ENCODE measurements around the gene NOL3. TPM values are rescaled to one million over a fixed set of nuclear protein-coding genes. Genes with fewer than 3 reads are reported as not detected.

The NOL3 gene
- total and polyA plus RNA-seq, 2 of the 13 experiments (the other 11 are each of a cell fraction or from before 2014, with no cell fraction given): 5.7 to 20.5 TPM

- TF ChIP-seq, protein P1, sequence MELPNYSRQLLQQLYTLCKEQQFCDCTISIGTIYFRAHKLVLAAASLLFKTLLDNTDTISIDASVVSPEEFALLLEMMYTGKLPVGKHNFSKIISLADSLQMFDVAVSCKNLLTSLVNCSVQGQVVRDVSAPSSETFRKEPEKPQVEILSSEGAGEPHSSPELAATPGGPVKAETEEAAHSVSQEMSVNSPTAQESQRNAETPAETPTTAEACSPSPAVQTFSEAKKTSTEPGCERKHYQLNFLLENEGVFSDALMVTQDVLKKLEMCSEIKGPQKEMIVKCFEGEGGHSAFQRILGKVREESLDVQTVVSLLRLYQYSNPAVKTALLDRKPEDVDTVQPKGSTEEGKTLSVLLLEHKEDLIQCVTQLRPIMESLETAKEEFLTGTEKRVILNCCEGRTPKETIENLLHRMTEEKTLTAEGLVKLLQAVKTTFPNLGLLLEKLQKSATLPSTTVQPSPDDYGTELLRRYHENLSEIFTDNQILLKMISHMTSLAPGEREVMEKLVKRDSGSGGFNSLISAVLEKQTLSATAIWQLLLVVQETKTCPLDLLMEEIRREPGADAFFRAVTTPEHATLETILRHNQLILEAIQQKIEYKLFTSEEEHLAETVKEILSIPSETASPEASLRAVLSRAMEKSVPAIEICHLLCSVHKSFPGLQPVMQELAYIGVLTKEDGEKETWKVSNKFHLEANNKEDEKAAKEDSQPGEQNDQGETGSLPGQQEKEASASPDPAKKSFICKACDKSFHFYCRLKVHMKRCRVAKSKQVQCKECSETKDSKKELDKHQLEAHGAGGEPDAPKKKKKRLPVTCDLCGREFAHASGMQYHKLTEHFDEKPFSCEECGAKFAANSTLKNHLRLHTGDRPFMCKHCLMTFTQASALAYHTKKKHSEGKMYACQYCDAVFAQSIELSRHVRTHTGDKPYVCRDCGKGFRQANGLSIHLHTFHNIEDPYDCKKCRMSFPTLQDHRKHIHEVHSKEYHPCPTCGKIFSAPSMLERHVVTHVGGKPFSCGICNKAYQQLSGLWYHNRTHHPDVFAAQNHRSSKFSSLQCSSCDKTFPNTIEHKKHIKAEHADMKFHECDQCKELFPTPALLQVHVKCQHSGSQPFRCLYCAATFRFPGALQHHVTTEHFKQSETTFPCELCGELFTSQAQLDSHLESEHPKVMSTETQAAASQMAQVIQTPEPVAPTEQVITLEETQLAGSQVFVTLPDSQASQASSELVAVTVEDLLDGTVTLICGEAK (IDR thresholded peaks at IDR 0.05): no peak
- TF ChIP-seq, protein P1 (CRISPR knock-in tag; IDR thresholded peaks at IDR 0.05): peak; percentile 33; the same call in 1 of the 2 replicates
- no peak for TF ChIP-seq ZNF33B (CRISPR knock-in tag; IDR thresholded peaks at IDR 0.05)
- TF ChIP-seq, protein P2, sequence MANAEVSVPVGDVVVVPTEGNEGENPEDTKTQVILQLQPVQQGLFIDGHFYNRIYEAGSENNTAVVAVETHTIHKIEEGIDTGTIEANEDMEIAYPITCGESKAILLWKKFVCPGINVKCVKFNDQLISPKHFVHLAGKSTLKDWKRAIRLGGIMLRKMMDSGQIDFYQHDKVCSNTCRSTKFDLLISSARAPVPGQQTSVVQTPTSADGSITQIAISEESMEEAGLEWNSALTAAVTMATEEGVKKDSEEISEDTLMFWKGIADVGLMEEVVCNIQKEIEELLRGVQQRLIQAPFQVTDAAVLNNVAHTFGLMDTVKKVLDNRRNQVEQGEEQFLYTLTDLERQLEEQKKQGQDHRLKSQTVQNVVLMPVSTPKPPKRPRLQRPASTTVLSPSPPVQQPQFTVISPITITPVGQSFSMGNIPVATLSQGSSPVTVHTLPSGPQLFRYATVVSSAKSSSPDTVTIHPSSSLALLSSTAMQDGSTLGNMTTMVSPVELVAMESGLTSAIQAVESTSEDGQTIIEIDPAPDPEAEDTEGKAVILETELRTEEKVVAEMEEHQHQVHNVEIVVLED (CRISPR knock-in tag; IDR thresholded peaks at IDR 0.05; ENCODE audit: borderline replicate concordance): peak; percentile 88
- no peak for TF ChIP-seq ZNF354B (CRISPR knock-in tag; IDR thresholded peaks at IDR 0.05)
- 0 out of 2 replicates have a peak, but pooled peaks have one; percentile 81 for TF ChIP-seq ZNF138 (CRISPR knock-in tag; IDR thresholded peaks at IDR 0.05; ENCODE audit: low read depth)
- no peak for TF ChIP-seq ZNF644 (CRISPR knock-in tag; IDR thresholded peaks at IDR 0.05; ENCODE audit: low read depth)
- TF ChIP-seq, protein P3, sequence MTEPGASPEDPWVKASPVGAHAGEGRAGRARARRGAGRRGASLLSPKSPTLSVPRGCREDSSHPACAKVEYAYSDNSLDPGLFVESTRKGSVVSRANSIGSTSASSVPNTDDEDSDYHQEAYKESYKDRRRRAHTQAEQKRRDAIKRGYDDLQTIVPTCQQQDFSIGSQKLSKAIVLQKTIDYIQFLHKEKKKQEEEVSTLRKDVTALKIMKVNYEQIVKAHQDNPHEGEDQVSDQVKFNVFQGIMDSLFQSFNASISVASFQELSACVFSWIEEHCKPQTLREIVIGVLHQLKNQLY (CRISPR knock-in tag; IDR thresholded peaks at IDR 0.05): no peak
- no peak for TF ChIP-seq ZFP82 (CRISPR knock-in tag; IDR thresholded peaks at IDR 0.05; ENCODE audit: borderline replicate concordance)
- TF ChIP-seq ADNP (CRISPR knock-in tag; IDR thresholded peaks at IDR 0.05): no peak
- TF ChIP-seq MYNN (CRISPR knock-in tag; IDR thresholded peaks at IDR 0.05; ENCODE audit: low read depth): no peak
- peak; percentile 86 for TF ChIP-seq ZNF883 (CRISPR knock-in tag; IDR thresholded peaks at IDR 0.05; ENCODE audit: not compliant biosample characterization)
- TF ChIP-seq NFIB (CRISPR knock-in tag; IDR thresholded peaks at IDR 0.05; ENCODE audit: borderline replicate concordance): no peak
- TF ChIP-seq HOXA7 (CRISPR knock-in tag; IDR thresholded peaks at IDR 0.05): no peak
- TF ChIP-seq CBFB (CRISPR knock-in tag; IDR thresholded peaks at IDR 0.05): no peak
- no peak for TF ChIP-seq CREB1 (IDR thresholded peaks at IDR 0.05)
- no peak for TF ChIP-seq CREB1 (CRISPR knock-in tag; IDR thresholded peaks at IDR 0.05)
Measured at GRCh38 chr16:67177743-67178699, 7.7 kb downstream of the NOL3 start (continued).
